Neuronal stem cell (in vitro differentiated cells): Measurements from ENCODE around the gene IBA57. TPM values are rescaled to one million over a fixed set of nuclear protein-coding genes. Genes with fewer than 3 reads are reported as not detected.

Experiments
- DNase-seq: peaks from one replicate; pipeline ENCODE4 v3.0.0-alpha.2; 2013; ENCODE audit warnings: low spot score
- H2AFZ ChIP-seq: one replicate; pipeline ENCODE4 v1.6.1; 2013; ENCODE audit warnings: mild to moderate bottlenecking, low read length, inconsistent platforms
- H2AK5ac ChIP-seq: 2 replicates; pipeline ENCODE4 v1.6.1; 2013; ENCODE audit warnings: low read depth, mild to moderate bottlenecking, inconsistent platforms, low read length, moderate library complexity, mixed read lengths
- H2BK120ac ChIP-seq: 2 replicates; pipeline ENCODE4 v1.6.1; 2013; ENCODE audit warnings: low read depth, mild to moderate bottlenecking, inconsistent platforms, low read length, moderate library complexity, mixed read lengths
- H2BK12ac ChIP-seq: one replicate; pipeline ENCODE4 v1.6.1; 2013; ENCODE audit warnings: low read length, inconsistent platforms
- H2BK15ac ChIP-seq: 2 replicates; pipeline ENCODE4 v1.6.1; 2013; ENCODE audit warnings: mild to moderate bottlenecking, low read length, inconsistent platforms, mixed read lengths
- H2BK5ac ChIP-seq: one replicate; pipeline ENCODE4 v1.6.1; 2013; ENCODE audit warnings: inconsistent platforms, mild to moderate bottlenecking, low read length, moderate library complexity
- H3K14ac ChIP-seq: one replicate; pipeline ENCODE4 v1.6.1; 2013; ENCODE audit warnings: low read length, inconsistent platforms
- H3K18ac ChIP-seq: 2 replicates; pipeline ENCODE4 v1.6.1; 2013; ENCODE audit warnings: low read length, inconsistent platforms
- H3K23ac ChIP-seq: 2 replicates; pipeline ENCODE4 v1.6.1; 2013; ENCODE audit warnings: low read depth, mild to moderate bottlenecking, mixed read lengths, low read length, inconsistent platforms; ENCODE audit not compliant: poor library complexity
- H3K27ac ChIP-seq: replicated peaks from 3 replicates; pipeline ENCODE4 v1.5.1; 2013; ENCODE audit warnings: low read length, inconsistent platforms
- H3K27me3 ChIP-seq, 3 experiments: 2 replicates each; pipeline ENCODE4 v1.6.1; 2013; ENCODE audit warnings: low read length in 3 of 3, mild to moderate bottlenecking in 2 of 3, inconsistent platforms in 1 of 3, low read depth in 1 of 3, mixed read lengths in 1 of 3, moderate library complexity in 1 of 3; ENCODE audit not compliant: control insufficient read depth in 3 of 3, insufficient read depth in 3 of 3
- H3K36me3 ChIP-seq, 2 donors: replicated peaks in 1 of 2; 2 replicates each; pipeline ENCODE4 v1.6.1; 2013; ENCODE audit warnings: low read length in 2 of 2; ENCODE audit not compliant: control insufficient read depth in 2 of 2, insufficient read depth in 2 of 2
- H3K4ac ChIP-seq: 2 replicates; pipeline ENCODE4 v1.6.1; 2013; ENCODE audit warnings: inconsistent platforms, mild to moderate bottlenecking, low read length, moderate library complexity
- H3K4me1 ChIP-seq, 2 donors: 1 replicate in 1 of 2; 2 replicates in 1 of 2; pipeline ENCODE4 v1.6.1; 2013; ENCODE audit warnings: low read length in 2 of 2, low read depth in 1 of 2; ENCODE audit not compliant: control insufficient read depth in 2 of 2, insufficient read depth in 1 of 2
- H3K4me2 ChIP-seq: one replicate; pipeline ENCODE4 v1.6.1; 2013; ENCODE audit warnings: mild to moderate bottlenecking, low read length, inconsistent platforms; ENCODE audit not compliant: insufficient read depth, poor library complexity, severe bottlenecking
- H3K4me3 ChIP-seq, 2 donors: 2 replicates each; pipeline ENCODE4 v1.5.1; 2013; ENCODE audit warnings: low read length in 2 of 2, mild to moderate bottlenecking in 2 of 2, inconsistent platforms in 1 of 2, moderate library complexity in 1 of 2
- H3K79me1 ChIP-seq: one replicate; pipeline ENCODE4 v1.6.1; 2013; ENCODE audit warnings: low read depth, mild to moderate bottlenecking, inconsistent platforms, low read length, moderate library complexity
- H3K9ac ChIP-seq: one replicate; pipeline ENCODE4 v1.6.1; 2013; ENCODE audit warnings: mild to moderate bottlenecking, low read depth, low read length, inconsistent platforms; ENCODE audit not compliant: poor library complexity
- H3K9me3 ChIP-seq, 2 donors: replicated peaks in 1 of 2; 2 replicates each; pipeline versions ENCODE3 to v1.6.1; 2013; ENCODE audit warnings: low read length in 2 of 2, mild to moderate bottlenecking in 2 of 2, inconsistent platforms in 1 of 2, low read depth in 1 of 2, mixed read lengths in 1 of 2, moderate library complexity in 1 of 2; ENCODE audit not compliant: control insufficient read depth in 2 of 2, insufficient read depth in 1 of 2
- H4K8ac ChIP-seq: one replicate; pipeline ENCODE4 v1.6.1; 2013; ENCODE audit warnings: low read depth, mild to moderate bottlenecking, inconsistent platforms, low read length, moderate library complexity
- H4K91ac ChIP-seq: one replicate; pipeline ENCODE4 v1.6.1; 2013; ENCODE audit warnings: low read length, low read depth, mild to moderate bottlenecking, inconsistent platforms; ENCODE audit not compliant: poor library complexity
- WGBS, 2 donors: extraction: QIAGEN DNeasy Blood & Tissue Kit; methylation state at CpG; one replicate each; pipeline ENCODE4 v1.1.7; 2013; ENCODE audit warnings: missing lambda C conversion rate in 2 of 2, mixed read lengths in 1 of 2; ENCODE audit not compliant: insufficient read length in 2 of 2, insufficient replicate concordance in 1 of 2; ENCODE audit errors: extremely low coverage in 2 of 2; 5-methylcytosine and 5-hydroxymethylcytosine counted together
- polyA plus RNA-seq, 2 experiments: library from polyadenylated mRNA; stranded (reverse); fragments of 200-250 nt; gene quantifications; one replicate each; pipeline ENCODE4 v1.2.3, GENCODE V29; 2013

IBA57 gene
- 1.3 TPM for polyA plus RNA-seq (2013, experiment 1 of 2)
- 1.4 TPM for polyA plus RNA-seq (2013, experiment 2 of 2)

DNA sequence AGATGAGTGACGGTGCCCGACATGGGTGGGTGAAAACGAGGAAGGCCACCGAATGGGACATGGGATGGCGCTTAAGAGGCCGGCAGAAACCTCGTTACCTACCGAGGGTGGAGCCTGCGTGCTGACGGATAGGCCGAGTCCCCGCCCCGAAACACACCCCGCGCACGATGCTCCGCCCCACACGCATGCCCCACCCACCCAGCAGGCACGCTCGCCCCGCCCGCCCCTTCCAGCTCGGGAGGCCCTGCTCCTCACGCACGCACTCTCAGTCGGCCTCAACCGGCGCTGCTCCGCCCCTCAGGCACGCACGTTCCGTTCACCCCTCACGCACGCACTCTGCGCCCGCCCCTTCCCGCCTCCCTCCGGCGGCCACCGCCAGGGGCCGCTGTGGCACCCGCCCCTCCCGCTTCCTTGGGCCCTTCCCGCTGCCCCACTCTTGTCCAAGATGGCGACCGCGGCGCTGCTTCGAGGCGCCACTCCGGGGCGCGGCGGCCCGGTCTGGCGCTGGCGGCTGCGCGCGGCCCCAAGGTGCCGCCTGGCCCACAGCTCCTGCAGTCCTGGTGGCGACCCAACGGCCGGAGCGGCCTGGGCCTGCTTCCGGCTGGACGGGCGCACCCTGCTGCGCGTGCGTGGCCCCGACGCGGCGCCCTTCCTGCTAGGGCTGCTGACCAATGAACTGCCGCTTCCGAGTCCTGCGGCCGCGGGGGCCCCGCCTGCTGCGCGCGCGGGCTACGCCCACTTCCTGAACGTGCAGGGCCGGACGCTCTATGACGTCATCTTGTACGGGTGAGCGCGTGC, at the start of gene IBA57:
IBA57 (plus strand) TSS at position 433 of the 798 bp plus-strand sequence; CDS start at position 446, 13 bp downstream.
- no peaks in the 10 kb centered on the region for H3K9me3 ChIP-seq
- H3K79me1 ChIP-seq, result peaks cover 6% of the 10 kb centered on the region
- H3K18ac ChIP-seq, result peak within 1 kb of the TSS; percentile 100

DNA sequence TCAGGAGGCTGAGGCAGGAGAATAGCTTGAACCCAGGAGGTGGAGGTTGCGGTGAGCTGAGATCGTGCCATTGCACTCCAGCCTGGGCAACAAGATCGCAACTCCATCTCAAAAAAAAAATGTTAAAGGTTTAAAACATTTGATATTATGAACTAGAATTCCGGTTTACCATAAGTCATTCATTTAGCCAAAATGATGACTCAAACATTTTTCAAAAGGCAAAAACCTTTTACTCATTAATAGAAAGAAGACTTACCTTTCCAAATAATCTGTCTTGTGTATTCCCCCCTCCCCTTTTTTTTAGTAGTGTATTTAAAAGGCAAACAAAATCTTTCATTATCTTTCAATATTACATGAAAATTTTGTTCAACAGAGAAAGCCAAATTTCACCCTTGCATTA, 48.3 kb upstream of the IBA57 start:
- H3K4me2 ChIP-seq, result no peak overlapping the region
- no peak overlapping the region for H2AFZ ChIP-seq
- H3K4ac ChIP-seq, result no peak overlapping the region
- H3K27me3 ChIP-seq, result no peaks in the 10 kb centered on the region
- H3K36me3 ChIP-seq, result no peaks in the 10 kb centered on the region
- no peaks in the 10 kb centered on the region for H3K4me1 ChIP-seq
- no peaks in the 10 kb centered on the region for H3K79me1 ChIP-seq
- H2BK120ac ChIP-seq, result no peak overlapping the region
- DNase-seq, result no peak
- no peak overlapping the region for H3K18ac ChIP-seq
- H4K91ac ChIP-seq, result no peak overlapping the region
- H3K9me3 ChIP-seq, result peaks cover 2 to 3% of the 10 kb centered on the region in 2 donors
- H2BK5ac ChIP-seq, result no peak overlapping the region
- no peak overlapping the region for H3K9ac ChIP-seq
- H3K14ac ChIP-seq, result no peak overlapping the region
- no peak overlapping the region for H3K27ac ChIP-seq
- H3K4me3 ChIP-seq, result no peak overlapping the region
- no peak overlapping the region for H2BK12ac ChIP-seq
- H2BK15ac ChIP-seq, result no peak overlapping the region
- H4K8ac ChIP-seq, result no peak overlapping the region
- H3K23ac ChIP-seq, result no peak overlapping the region
- WGBS, 2 donors, result no CpG with 5 or more reads among the region's 4 CpGs
- no peak overlapping the region for H2AK5ac ChIP-seq

More for the DNA sequence above, at the start of gene IBA57:
- Histone ChIP-seq H3K4me3 (peak within 1 kb of the TSS; percentile 82 to 92), H3K9ac (peak within 1 kb of the TSS; percentile 97), H3K4me1 (peaks cover 5 to 15% of the 10 kb centered on the region in 2 donors), H2BK120ac (no peak within 1 kb of the TSS), H3K23ac (peak within 1 kb of the TSS; percentile 98), H3K4me2 (peak within 1 kb of the TSS; percentile 96), H4K8ac (peak within 1 kb of the TSS; percentile 100), H3K4ac (peak within 1 kb of the TSS; percentile 77), H3K36me3 (no peaks in the 10 kb centered on the region), H2BK12ac (no peak within 1 kb of the TSS), H4K91ac (peak within 1 kb of the TSS; percentile 97), H2AFZ (peak within 1 kb of the TSS; percentile 98), H3K14ac (no peak within 1 kb of the TSS), H2AK5ac (peak within 1 kb of the TSS; percentile 73), H2BK5ac (peak within 1 kb of the TSS; percentile 98), H2BK15ac (no peak within 1 kb of the TSS), H3K27ac (peak within 1 kb of the TSS; percentile 99), H3K27me3 (no peaks in the 10 kb centered on the region)
- DNase-seq, result peak; percentile 96
- no CpG with 5 or more reads among the region's 93 CpGs for WGBS, 2 donors

DNA sequence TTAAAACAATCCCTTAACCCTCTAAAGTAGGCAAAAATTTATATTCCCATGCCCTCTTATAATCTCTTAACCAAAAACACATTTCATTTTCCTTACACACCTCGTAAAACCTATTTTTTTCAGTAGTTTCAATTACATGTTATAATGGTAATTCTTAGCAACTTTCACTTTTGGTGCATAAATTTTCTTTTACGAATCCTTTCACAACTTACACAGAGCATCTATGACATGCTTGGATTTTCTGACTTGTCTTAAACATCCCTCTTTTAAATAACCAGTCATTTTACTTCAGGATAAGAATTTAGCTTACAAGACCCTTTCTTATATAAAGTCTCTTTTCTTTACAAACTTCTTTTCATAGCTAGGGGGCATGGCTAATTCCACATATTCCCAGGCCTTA, 47.6 kb upstream of the IBA57 start:
- Histone ChIP-seq H3K36me3 (no peaks in the 10 kb centered on the region), H3K4ac (no peak overlapping the region), H3K4me2 (no peak overlapping the region), H3K27me3 (peaks cover 0 to 3% (median 0%) of the 10 kb centered on the region in 3 experiments), H3K27ac (no peak overlapping the region), H2AFZ (no peak overlapping the region), H3K9me3 (peaks cover 2 to 3% of the 10 kb centered on the region in 2 donors), H2AK5ac (no peak overlapping the region), H4K8ac (no peak overlapping the region), H2BK15ac (no peak overlapping the region), H3K4me1 (no peaks in the 10 kb centered on the region), H4K91ac (no peak overlapping the region), H3K14ac (no peak overlapping the region), H3K18ac (no peak overlapping the region), H3K23ac (no peak overlapping the region), H2BK120ac (no peak overlapping the region), H3K4me3 (no peak overlapping the region), H3K79me1 (no peaks in the 10 kb centered on the region), H2BK12ac (no peak overlapping the region), H2BK5ac (no peak overlapping the region), H3K9ac (no peak overlapping the region)
- WGBS, 2 donors, result 100% methylated on average over 1 of the region's 2 CpGs
- DNase-seq, result no peak

DNA sequence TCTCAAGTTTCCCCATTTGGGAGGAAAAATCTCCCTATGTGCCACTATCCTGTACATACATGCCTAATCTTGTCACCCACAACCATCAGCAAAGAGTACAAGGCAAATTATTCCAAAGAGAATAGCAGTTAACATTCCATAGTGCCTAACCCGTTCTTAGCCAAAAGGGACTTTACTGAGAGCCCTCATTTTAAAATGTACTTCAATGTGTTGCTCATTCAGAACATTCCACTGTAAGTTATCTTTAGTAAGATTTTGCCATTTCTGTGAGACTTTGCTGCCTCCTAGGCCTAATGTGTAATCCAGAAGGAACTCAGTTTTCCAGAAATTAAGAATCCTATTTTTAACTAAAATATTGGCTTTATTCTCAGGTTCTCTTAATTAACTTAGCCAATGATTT, 45.3 kb upstream of the IBA57 start:
- no peak overlapping the region for H3K14ac ChIP-seq
- H3K9ac ChIP-seq, result no peak overlapping the region
- H2AFZ ChIP-seq, result no peak overlapping the region
- no peak overlapping the region for H2BK120ac ChIP-seq
- no peak overlapping the region for H2BK12ac ChIP-seq
- H3K23ac ChIP-seq, result no peak overlapping the region
- no peak overlapping the region for H2BK15ac ChIP-seq
- DNase-seq, result no peak
- H3K4me1 ChIP-seq, result peaks cover 0 to under 1% of the 10 kb centered on the region in 2 donors
- H3K9me3 ChIP-seq, result peaks cover 2 to 3% of the 10 kb centered on the region in 2 donors
- WGBS, 2 donors, result no CpG with 5 or more reads among the region's 1 CpG
- no peaks in the 10 kb centered on the region for H3K36me3 ChIP-seq
- H3K4ac ChIP-seq, result no peak overlapping the region
- H3K4me2 ChIP-seq, result no peak overlapping the region
- no peak overlapping the region for H3K4me3 ChIP-seq
- H2AK5ac ChIP-seq, result no peak overlapping the region
- H3K79me1 ChIP-seq, result no peaks in the 10 kb centered on the region
- no peak overlapping the region for H4K91ac ChIP-seq
- H3K18ac ChIP-seq, result no peak overlapping the region
- peaks cover 0 to 3% (median 2%) of the 10 kb centered on the region in 3 experiments for H3K27me3 ChIP-seq
- H4K8ac ChIP-seq, result no peak overlapping the region
- H2BK5ac ChIP-seq, result no peak overlapping the region
- H3K27ac ChIP-seq, result no peak overlapping the region
